ENCODE data around the gene BBS7. TPM values are rescaled to one million over a fixed set of nuclear protein-coding genes. Genes with fewer than 3 reads are reported as not detected.
A peak's percentile ranks its signal among the peaks of the same experiment; 100 is the strongest.

BBS7 gene
- total and polyA plus RNA-seq, 2 of the 13 experiments (the other 11 are each of a cell fraction or from before 2014, with no cell fraction given): 9.0 to 15.7 TPM

DNA sequence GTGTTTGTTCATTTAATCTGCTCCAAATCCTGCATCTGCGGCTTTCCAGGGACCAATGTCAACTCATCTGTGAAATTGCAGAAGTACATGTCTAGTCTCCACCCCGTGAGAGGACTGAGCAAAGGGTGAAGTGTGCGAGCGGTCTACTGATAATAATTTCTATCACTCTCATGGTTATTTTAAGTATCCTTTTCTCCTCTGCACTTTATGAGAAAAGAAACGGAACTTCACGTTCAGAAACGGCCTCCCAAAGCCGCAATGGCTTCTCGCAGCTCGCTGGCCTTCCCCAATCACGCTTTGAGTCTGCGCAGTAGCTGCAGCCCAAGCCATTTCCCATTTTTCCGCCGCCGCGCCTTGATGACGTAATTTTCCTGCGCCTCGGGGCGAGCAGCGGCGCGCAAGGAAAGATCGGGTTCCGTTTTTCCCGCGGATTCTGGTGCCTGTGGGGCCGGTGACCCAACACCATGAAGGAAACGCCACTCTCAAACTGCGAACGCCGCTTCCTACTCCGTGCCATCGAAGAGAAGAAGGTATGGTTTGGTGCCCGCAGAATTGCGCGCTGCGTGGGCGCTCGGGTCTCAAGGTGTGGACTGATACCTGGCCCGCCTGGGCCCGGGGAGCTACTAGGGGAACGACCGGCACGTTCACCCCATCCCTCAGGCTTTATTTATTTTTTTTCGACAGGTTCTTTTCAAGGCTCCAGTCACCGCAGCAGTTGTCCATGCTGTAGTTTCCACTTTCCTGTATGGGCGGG is 69.1 kb downstream of the BBS7 start, which contains the start of gene EXOSC9 (continued):
- TF ChIP-seq ZNF292 (CRISPR knock-in tag; IDR thresholded peaks at IDR 0.05; ENCODE audit: borderline replicate concordance, low read depth) (peak; percentile 65; the same call in 1 of the 2 replicates), MXI1 (IDR thresholded peaks at IDR 0.05; ENCODE audit: borderline replicate concordance, low read depth, low read length) (peak; percentile 90; the same call in 2 of the 3 replicates), ATF7-NPFF (CRISPR knock-in tag; IDR thresholded peaks at IDR 0.05; ENCODE audit: low read depth) (peak; percentile 76), ERF (CRISPR knock-in tag; IDR thresholded peaks at IDR 0.05) (peak; percentile 86), POGZ (CRISPR knock-in tag; IDR thresholded peaks at IDR 0.05) (peak; percentile 95), ZNF614 (CRISPR knock-in tag; IDR thresholded peaks at IDR 0.05; ENCODE audit: borderline replicate concordance) (0 out of 2 replicates have a peak, but pooled peaks have one; percentile 46), ZNF205 (CRISPR knock-in tag; IDR thresholded peaks at IDR 0.05) (peak; percentile 65; the same call in 1 of the 2 replicates), MAZ (IDR thresholded peaks at IDR 0.05; ENCODE audit: borderline replicate concordance, low read depth, low read length) (no peak), MAZ (CRISPR knock-in tag; IDR thresholded peaks at IDR 0.05; ENCODE audit: low read depth) (peak; percentile 30; the same call in 1 of the 2 replicates), HNRNPLL (IDR thresholded peaks at IDR 0.05; ENCODE audit: low read depth, low read length, poor library complexity, severe bottlenecking) (peak; percentile 53), TOPORS (CRISPR knock-in tag; IDR thresholded peaks at IDR 0.05) (peak; percentile 54; the same call in 1 of the 2 replicates), ARNTL (CRISPR knock-in tag; IDR thresholded peaks at IDR 0.05) (peak; percentile 54; the same call in 1 of the 2 replicates), GFI1 (CRISPR knock-in tag; IDR thresholded peaks at IDR 0.05; ENCODE audit: borderline replicate concordance) (peak; percentile 48; the same call in 1 of the 2 replicates), PLRG1 (conservative IDR thresholded peaks at IDR 0.05) (no peak), HOXA5 (CRISPR knock-in tag; IDR thresholded peaks at IDR 0.05) (peak; percentile 93; the same call in 1 of the 2 replicates), KDM2A (CRISPR knock-in tag; IDR thresholded peaks at IDR 0.05; ENCODE audit: borderline replicate concordance, low read depth) (peak; percentile 99), POLR2G (IDR thresholded peaks at IDR 0.05; ENCODE audit: low read depth, low read length) (peak; percentile 99), THAP11 (CRISPR knock-in tag; IDR thresholded peaks at IDR 0.05) (peak; percentile 92)
- TF ChIP-seq, protein P1, sequence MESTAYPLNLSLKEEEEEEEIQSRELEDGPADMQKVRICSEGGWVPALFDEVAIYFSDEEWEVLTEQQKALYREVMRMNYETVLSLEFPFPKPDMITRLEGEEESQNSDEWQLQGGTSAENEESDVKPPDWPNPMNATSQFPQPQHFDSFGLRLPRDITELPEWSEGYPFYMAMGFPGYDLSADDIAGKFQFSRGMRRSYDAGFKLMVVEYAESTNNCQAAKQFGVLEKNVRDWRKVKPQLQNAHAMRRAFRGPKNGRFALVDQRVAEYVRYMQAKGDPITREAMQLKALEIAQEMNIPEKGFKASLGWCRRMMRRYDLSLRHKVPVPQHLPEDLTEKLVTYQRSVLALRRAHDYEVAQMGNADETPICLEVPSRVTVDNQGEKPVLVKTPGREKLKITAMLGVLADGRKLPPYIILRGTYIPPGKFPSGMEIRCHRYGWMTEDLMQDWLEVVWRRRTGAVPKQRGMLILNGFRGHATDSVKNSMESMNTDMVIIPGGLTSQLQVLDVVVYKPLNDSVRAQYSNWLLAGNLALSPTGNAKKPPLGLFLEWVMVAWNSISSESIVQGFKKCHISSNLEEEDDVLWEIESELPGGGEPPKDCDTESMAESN (CRISPR knock-in tag; conservative IDR thresholded peaks at IDR 0.05): peak; percentile 84
- TF ChIP-seq, protein P2, sequence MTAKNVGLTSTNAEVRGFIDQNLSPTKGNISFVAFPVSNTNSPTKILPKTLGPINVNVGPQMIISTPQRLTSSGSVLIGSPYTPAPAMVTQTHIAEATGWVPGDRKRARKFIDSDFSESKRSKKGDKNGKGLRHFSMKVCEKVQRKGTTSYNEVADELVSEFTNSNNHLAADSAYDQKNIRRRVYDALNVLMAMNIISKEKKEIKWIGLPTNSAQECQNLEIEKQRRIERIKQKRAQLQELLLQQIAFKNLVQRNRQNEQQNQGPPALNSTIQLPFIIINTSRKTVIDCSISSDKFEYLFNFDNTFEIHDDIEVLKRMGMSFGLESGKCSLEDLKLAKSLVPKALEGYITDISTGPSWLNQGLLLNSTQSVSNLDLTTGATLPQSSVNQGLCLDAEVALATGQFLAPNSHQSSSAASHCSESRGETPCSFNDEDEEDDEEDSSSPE (CRISPR knock-in tag; IDR thresholded peaks at IDR 0.05): peak; percentile 98
- TF ChIP-seq, protein P3, sequence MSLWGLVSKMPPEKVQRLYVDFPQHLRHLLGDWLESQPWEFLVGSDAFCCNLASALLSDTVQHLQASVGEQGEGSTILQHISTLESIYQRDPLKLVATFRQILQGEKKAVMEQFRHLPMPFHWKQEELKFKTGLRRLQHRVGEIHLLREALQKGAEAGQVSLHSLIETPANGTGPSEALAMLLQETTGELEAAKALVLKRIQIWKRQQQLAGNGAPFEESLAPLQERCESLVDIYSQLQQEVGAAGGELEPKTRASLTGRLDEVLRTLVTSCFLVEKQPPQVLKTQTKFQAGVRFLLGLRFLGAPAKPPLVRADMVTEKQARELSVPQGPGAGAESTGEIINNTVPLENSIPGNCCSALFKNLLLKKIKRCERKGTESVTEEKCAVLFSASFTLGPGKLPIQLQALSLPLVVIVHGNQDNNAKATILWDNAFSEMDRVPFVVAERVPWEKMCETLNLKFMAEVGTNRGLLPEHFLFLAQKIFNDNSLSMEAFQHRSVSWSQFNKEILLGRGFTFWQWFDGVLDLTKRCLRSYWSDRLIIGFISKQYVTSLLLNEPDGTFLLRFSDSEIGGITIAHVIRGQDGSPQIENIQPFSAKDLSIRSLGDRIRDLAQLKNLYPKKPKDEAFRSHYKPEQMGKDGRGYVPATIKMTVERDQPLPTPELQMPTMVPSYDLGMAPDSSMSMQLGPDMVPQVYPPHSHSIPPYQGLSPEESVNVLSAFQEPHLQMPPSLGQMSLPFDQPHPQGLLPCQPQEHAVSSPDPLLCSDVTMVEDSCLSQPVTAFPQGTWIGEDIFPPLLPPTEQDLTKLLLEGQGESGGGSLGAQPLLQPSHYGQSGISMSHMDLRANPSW (CRISPR knock-in tag; IDR thresholded peaks at IDR 0.05; ENCODE audit: borderline replicate concordance): peak; percentile 76; the same call in 1 of the 2 replicates
- TF ChIP-seq, protein P4, sequence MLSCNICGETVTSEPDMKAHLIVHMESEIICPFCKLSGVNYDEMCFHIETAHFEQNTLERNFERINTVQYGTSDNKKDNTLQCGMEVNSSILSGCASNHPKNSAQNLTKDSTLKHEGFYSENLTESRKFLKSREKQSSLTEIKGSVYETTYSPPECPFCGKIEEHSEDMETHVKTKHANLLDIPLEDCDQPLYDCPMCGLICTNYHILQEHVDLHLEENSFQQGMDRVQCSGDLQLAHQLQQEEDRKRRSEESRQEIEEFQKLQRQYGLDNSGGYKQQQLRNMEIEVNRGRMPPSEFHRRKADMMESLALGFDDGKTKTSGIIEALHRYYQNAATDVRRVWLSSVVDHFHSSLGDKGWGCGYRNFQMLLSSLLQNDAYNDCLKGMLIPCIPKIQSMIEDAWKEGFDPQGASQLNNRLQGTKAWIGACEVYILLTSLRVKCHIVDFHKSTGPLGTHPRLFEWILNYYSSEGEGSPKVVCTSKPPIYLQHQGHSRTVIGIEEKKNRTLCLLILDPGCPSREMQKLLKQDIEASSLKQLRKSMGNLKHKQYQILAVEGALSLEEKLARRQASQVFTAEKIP (CRISPR knock-in tag; IDR thresholded peaks at IDR 0.05; ENCODE audit: borderline replicate concordance): no peak

Data from HepG2 (cell line).